HG02938 (cell line): ENCODE data around the gene F7.

ENCODE experiments used
- ATAC-seq: cut with Tn5 transposase; IDR thresholded peaks from one replicate; pipeline ENCODE4 v1.9.1; 2021; ENCODE audit warnings: mild to moderate bottlenecking, moderate library complexity; ENCODE audit not compliant: unreplicated experiment

F7 gene

DNA sequence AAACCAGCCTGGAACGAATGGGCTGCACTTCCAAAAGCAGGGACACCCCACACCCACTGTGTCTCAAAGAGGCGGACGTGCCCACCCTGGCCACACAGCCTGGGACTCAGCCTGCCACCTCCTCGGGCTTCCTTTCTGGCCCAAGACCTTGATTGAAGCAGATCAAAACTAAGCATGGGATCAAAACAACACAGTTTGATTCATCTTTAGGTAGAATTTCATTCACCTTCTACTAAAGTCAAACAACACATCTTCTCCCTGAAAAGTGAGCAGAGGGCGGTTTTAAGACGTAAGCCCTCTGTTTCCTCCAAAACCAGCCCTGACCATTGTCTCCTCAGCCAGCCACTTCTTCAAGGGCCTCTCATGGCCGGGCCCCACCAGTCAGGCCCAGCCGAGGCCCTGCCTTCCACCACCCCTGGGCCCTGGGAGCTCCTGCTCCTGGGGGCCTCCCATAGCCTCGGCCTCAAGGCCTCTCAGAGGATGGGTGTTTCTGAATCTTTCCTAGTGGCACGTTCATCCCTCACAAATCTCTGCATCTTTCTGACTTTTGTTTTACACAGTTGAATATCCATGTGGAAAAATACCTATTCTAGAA, 10.7 kb downstream of the F7 start:
- no peak for ATAC-seq

DNA sequence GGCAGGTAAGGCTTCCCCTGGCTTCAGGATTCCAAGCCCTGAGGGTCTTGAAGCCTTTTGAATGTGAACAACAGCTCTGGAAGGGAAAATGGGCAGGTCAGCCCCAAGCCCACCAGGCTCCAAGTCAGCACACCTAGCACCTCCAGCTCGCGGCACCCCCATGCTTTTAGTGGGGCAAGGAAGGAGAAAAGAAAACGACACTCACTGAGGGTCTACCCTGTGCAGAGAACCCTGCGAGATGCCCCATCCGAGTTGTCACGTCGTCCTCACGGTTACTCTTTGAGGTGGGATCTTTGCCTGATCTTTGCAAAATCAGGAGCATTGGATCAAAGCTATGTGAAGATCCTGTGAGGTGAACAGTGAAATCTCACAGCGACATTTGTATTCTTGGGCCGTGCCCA, 11.3 kb downstream of the F7 start:
- no peak for ATAC-seq

DNA sequence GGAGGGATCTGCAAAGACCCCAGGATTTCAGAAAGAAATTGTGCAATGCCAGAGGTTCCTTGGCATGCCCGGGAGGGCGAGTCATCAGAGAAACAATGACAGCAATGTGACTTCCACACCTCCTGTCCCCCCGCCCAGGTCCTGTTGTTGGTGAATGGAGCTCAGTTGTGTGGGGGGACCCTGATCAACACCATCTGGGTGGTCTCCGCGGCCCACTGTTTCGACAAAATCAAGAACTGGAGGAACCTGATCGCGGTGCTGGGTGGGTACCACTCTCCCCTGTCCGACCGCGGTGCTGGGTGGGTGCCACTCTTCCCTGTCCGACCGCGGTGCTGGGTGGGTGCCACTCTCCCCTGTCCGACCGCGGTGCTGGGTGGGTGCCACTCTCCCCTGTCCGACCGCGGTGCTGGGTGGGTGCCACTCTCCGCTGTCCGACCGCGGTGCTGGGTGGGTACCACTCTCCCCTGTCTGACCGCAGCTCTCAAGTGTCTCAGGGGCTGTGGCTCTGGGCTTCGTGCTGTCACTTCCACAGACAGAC, 11.8 kb downstream of the F7 start:
- no peak for ATAC-seq

DNA sequence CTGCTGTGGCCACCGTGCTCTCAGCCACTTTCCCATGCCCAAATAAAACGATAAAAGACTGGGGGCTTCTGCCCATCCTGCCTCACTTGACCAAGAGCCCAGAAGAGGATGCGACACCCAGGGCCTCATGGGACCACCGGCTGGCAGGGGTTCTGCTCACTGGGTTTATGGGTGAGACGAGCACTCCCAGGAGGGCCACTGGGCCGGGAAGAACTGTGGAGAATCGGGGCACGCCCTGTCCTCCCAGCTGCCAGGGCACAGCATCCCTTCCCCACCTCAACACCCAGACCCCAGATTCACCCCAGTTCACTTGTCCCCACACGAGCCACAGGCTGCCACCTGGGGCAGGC, 12.3 kb downstream of the F7 start:
- no peak for ATAC-seq

DNA sequence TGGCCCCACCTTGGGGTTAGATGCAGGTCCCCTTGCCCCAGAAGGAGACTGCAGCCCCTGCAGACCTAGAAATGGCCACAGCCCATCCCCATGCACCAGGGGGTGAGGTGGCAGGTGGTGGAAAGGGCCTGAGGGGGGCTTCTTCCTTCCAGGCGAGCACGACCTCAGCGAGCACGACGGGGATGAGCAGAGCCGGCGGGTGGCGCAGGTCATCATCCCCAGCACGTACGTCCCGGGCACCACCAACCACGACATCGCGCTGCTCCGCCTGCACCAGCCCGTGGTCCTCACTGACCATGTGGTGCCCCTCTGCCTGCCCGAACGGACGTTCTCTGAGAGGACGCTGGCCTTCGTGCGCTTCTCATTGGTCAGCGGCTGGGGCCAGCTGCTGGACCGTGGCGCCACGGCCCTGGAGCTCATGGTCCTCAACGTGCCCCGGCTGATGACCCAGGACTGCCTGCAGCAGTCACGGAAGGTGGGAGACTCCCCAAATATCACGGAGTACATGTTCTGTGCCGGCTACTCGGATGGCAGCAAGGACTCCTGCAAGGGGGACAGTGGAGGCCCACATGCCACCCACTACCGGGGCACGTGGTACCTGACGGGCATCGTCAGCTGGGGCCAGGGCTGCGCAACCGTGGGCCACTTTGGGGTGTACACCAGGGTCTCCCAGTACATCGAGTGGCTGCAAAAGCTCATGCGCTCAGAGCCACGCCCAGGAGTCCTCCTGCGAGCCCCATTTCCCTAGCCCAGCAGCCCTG, 12.8 kb downstream of the F7 start:
- no peak for ATAC-seq

DNA sequence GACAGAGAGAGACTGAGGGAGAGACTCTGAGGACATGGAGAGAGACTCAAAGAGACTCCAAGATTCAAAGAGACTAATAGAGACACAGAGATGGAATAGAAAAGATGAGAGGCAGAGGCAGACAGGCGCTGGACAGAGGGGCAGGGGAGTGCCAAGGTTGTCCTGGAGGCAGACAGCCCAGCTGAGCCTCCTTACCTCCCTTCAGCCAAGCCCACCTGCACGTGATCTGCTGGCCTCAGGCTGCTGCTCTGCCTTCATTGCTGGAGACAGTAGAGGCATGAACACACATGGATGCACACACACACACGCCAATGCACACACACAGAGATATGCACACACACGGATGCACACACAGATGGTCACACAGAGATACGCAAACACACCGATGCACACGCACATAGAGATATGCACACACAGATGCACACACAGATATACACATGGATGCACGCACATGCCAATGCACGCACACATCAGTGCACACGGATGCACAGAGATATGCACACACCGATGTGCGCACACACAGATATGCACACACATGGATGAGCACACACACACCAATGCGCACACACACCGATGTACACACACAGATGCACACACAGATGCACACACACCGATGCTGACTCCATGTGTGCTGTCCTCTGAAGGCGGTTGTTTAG, 13.7 kb downstream of the F7 start:
- ATAC-seq, result no peak

DNA sequence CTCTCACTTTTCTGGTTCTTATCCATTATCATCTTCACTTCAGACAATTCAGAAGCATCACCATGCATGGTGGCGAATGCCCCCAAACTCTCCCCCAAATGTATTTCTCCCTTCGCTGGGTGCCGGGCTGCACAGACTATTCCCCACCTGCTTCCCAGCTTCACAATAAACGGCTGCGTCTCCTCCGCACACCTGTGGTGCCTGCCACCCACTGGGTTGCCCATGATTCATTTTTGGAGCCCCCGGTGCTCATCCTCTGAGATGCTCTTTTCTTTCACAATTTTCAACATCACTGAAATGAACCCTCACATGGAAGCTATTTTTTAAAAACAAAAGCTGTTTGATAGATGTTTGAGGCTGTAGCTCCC, 14.2 kb downstream of the F7 start:
- no peak for ATAC-seq

DNA sequence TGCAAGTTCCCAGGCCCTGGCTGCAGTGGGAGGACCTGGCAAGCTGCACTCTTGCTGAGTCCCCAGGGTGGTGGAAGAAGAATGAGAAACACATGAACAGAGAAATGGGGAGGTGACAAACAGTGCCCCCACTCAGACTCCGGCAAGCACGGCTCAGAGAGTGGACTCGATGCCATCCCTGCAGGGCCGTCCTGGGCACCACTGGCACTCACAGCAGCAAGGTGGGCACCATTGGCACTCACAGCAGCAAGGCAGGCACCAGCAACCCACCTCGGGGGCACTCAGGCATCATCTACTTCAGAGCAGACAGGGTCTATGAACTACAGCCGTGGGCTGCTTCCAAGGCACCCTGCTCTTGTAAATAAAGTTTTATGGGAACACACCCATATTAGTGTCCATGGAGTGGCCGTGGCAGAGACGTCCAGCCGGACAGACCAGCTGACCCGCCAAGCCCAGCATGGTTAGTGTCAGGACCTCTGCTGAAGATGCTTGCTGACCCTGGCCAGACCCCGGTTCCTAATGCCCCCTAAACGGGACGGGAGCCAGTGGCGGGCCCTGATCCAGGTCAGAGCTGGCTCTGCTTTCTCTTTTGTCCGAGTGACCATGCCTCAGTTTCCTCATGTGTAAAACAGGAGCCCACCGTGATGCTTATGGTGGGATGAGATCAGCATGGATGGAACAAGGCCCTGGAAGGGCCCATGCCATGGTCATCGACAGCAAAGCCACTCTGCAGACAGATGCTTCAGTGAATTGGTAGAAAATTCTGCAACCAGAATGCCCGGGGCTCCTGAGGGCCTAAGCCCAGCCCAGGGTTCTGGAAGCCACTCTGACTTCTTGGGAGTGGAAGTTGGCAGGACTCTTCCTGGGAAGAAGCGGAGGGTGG, 14.9 kb downstream of the F7 start:
- no peak for ATAC-seq

DNA sequence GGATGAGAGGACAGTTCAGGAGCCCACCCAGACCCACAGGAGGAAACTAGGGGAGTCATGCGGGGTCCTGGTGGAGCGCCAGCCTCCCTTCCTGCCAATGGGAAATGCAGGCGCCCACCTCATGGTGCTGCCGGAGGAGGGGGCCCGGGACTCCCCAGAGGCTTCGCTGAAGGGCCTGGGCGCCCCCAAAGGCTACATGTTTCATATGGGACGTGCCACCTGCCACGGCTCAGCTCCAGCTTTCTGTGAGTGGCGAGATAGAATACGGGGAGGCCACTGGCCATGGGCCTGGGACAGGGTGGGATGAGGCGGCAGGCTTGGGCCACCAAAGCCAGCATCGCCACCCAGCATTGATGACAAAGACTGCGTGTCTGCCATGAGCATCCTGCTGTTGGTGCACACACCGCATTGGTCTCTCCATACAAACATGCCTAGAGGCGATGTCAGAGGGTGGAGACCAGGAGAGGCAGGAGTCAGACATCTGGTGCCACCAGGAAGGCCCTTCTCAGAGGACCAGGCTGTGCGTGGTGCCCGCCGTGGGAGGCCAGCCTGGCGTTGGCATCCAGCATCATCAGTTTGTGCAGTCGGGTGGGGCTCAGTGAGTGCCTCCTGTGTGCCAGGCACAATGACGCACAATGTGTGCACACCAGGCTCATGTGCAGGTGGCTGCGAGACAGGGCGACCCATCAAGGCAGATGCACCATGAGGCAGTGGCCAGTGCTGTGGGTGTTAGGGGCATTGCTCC, 15.8 kb downstream of the F7 start:
- ATAC-seq, result no peak

DNA sequence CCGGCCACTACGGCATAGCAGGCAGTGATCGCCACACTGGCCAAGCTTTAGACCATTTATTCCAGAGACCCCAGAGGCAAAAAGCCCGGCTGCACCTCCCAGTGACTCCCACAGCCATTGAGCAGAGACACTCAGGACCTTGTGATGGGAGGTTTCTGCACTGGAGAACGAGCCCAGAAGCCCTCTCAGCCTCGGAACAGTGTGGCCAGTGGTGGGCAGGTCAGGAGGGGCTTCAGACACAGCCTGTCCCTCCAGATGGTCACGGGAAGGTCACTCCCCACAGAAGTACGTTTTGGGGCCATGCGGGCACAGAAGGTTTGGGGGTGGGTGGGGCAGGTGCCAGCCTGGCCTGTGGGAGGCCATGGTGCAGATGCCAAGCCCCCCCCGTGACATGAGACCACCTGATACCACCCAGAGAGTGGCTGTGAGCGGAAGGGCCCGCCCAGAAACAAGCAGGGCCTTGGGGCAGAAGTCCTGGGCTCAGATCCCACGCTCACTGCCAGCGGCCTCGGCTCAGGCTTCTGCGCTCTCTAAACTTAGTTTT, 16.4 kb downstream of the F7 start:
- ATAC-seq, result no peak

DNA sequence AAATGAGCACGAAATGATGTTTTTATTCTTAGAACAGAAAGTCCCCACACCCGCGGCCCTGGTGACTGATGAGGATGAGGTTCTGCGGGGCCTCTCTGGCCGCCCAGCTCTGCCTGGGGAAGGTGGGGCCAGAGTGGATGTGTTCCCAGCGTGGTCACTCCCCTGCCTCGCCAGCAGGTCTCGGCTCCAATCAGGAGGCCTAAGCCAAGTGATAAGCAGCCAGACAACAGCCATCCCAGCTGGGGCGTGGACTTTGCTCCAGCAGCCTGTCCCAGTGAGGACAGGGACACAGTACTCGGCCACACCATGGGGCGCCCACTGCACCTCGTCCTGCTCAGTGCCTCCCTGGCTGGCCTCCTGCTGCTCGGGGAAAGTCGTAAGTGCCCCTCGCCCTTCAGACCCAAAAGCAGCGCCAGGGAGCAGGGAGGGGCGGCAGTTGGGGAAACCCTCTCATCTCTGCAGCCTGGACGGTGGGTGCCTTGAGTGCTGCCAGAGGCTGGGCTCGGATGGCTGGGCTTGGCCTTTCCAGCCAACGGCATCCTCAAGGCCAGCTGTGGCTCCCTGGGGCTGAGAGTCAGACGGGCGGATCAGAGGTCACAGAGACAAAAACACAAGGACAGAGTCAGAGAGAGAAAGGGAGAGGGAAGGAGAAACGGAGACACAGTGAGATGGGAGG, 17.1 kb downstream of the F7 start, which contains the start of gene F10:
Gene F10 (plus strand): TSS at position 250 of the 676 bp plus-strand sequence. CDS start 57 bp downstream, at position 307.
- no peak for ATAC-seq

DNA sequence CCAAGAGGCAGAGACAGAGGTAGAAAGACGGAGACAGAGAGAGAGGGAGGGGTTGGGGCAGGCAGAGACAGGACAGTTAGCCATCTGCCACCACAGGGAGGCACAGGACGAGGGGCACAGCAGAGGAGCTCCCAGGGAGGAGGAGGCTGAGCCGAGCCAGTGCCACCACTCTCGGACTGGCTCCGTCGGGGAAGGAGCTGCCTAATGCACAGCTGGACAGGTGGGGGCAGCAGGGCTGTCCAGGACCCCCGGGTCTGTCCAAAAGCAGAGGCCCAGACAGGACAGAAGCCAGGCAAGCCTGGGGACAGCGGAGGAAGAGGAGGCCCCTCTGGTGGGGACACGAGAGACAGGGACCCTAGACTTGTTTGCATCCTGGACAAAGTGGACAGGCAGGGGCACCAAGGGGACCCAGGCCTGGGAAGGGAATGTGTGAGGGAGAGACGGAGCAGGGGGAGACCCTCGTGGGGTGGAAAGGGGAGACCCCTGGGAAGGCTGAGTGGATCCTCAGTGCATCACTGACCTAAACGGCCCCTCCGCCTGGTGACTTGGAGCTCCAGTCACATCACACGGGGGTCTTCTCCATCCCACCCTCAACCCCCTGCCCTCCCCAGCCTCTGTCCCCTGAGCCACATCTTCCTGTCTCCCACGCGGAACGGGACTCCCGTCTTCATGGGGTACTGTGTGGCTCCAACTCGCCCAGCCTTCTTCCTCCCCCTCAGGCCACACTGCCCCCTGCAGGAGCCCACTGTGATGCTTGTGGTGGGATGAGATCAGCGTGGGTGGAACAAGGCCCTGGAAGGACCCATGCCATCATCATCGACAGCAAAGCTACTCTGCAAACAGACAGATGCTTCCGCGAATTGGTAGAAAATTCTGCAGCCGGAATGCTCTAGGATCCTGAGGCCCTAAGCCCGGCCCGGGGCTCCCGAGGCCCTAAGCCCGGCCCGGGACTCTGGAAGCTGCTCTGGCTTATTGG, 17.9 kb downstream of the F7 start:
- ATAC-seq, result no peak

DNA sequence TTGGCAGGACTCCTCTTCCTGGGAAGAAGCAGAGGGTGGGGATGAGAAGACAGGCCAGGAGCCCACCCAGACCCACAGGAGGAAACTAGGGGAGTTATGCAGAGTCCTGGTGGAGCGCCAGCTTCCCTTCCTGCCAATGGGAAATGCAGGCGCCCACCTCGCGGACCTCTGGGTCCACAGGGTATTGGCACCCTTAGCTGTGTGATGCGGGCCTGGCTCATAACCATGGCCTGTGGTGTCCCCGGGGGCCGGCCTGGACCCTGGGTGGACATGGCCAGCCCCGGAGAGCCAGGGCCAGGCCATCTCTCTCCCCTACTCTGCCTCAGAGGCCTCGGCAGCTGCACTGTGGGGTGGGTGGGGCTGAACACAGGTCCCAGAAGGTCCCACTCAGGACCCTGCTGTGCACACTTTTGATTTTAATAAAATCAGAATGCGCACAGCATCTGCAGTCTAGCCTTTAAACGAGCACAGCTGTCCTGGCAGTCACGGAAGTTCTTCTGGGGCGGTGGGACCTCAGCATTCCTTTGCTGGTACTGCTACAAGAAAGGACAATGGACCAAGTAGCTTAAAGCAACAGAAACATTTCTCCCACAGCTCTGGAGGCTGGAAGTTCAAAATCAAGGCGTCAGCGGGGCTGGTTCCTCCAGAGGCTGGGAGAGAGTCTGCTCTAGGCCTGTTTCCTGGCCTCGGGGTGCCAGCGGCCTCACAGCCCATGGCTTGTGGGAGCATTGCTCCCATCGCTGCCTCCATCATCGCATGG, 18.8 kb downstream of the F7 start:
- ATAC-seq, result no peak

DNA sequence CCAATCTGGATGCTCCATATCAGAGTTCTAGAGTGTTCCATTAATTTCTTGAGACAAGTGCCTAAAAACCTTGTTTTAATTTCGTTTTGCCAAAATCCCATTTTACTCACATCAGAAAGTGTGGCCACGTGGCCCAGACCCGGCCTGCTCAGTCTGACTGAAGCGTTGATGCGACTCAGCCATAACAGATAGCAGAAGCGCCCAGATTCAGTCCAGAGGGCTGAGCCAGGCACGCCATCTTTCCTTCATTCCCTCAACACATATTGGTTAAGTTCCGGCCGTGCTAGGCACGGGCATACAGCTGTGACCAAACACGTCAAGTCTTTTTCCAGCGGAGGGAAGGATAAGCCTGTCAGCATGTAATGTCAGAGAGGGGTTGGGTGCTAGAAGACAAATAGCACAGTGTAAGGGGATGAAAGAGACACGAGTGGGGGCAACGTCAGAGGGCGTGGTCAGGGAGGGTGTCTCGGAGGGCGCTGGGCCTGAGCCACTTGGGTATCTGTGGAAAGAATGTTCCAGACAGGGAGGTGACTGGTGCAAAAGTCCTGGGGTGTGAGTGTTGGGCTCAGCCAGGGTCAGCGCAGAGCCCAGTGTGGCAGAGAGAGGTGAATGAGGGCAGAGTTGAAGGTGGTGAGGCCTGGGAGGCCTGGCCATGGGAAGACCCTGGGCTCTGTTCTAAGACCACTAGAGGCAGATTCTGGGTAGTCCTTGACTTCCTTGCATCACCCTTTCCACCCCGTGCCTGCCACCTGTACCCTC, 20.1 kb downstream of the F7 start:
- no peak for ATAC-seq

DNA sequence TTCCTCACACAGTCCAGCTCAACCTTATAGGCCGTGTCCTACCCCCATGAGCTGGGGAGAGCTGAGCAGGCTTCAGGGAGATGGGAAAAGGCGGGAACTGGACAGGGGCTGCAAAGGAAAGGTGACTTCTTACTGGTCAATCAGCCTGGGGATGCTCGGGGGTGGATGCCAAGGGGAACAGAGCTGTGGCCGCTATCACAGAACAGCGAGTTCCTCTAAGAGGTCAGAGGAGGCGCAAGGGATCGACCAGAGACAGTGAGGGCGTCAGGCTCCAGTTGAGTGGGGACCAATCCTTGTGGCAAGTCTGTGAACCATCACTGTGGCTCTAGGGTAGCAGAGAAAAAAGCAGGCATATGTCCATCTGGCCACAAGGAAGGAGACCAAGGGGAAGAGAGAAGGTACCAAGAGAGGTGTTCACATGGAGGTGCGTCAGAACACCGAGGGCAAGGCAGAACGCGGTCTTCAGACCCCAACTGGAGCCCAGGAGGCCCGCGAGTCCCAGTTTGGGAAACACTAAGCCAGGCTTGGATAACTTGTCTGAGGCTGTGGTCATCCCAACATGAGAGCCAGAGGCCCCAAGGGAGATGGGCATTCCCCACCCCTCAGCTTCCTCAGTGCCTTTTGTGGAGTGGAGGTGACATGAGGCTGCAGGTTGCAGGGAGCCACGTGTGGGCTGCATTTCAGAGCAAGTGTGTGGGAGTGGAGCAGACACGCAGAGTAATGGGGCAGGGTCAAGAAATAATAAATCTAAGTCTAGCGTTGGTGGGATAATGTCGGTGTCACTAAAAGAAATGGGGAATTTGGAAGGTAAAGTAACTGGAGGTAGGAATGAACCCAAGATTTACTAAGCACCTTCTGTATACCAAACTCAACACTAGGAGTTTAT, 20.9 kb downstream of the F7 start:
- ATAC-seq, result no peak

DNA sequence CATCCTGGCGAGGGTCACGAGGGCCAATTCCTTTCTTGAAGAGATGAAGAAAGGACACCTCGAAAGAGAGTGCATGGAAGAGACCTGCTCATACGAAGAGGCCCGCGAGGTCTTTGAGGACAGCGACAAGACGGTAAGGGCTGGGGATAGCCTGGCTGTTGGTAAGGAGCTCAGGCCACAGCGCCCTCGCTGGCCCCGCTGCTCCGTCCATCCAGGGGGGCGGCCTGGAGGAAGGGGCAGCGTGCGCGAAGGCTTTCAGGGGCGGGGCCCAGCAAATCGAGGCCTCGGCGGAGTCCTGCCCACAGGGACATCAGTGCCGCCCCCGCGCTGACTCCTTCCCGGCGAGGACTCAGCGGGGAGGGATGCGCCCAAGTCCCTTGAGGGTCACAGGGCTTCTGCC, 23.9 kb downstream of the F7 start:
- no peak for ATAC-seq
